CD14-positive monocyte (primary cell): ENCODE data around the gene RWDD2A. TPM values are rescaled to one million over a fixed set of nuclear protein-coding genes. Genes with fewer than 3 reads are reported as not detected.
"Not testable (repeated sequence)": the region's sequence is repeated elsewhere in the genome, so short reads cannot be mapped to it uniquely, and the experiment has no call there.

ENCODE experiments used
- DNase-seq, 3 donors: peaks; one replicate each; pipeline ENCODE4 v3.0.0-alpha.2; 2011 to 2022
- H2AFZ ChIP-seq: 2 replicates; pipeline ENCODE4 v1.6.0; 2012; ENCODE audit warnings: mild to moderate bottlenecking, low read depth, low read length, inconsistent platforms; ENCODE audit not compliant: insufficient read depth, poor library complexity, severe bottlenecking
- H3K27ac ChIP-seq, 2 donors: 1 replicate in 1 of 2; 2 replicates in 1 of 2; pipeline ENCODE4 v1.5.1; 2012 to 2013; ENCODE audit warnings: low read length in 2 of 2, control low read depth in 1 of 2, inconsistent platforms in 1 of 2, low read depth in 1 of 2, mild to moderate bottlenecking in 1 of 2
- H3K27me3 ChIP-seq, 2 donors: one replicate each; pipeline versions ENCODE4 v1.6.0 to v1.6.1; 2011 to 2013; ENCODE audit warnings: low read length in 2 of 2; ENCODE audit not compliant: control insufficient read depth in 2 of 2, insufficient read depth in 2 of 2
- H3K36me3 ChIP-seq, 2 donors: replicated peaks in 1 of 2; 1 replicate in 1 of 2; 2 replicates in 1 of 2; pipeline versions ENCODE4 v1.5.1 to v1.6.1; 2012 to 2013; ENCODE audit warnings: low read length in 2 of 2, control low read depth in 1 of 2, inconsistent platforms in 1 of 2, mild to moderate bottlenecking in 1 of 2; ENCODE audit not compliant: insufficient read depth in 2 of 2, control insufficient read depth in 1 of 2
- H3K4me1 ChIP-seq, 2 donors: 1 replicate in 1 of 2; 2 replicates in 1 of 2; pipeline versions ENCODE4 v1.5.1 to v1.6.1; 2012 to 2013; ENCODE audit warnings: low read length in 2 of 2, control low read depth in 1 of 2, inconsistent platforms in 1 of 2, mild to moderate bottlenecking in 1 of 2, moderate library complexity in 1 of 2; ENCODE audit not compliant: insufficient read depth in 2 of 2, control insufficient read depth in 1 of 2
- H3K4me2 ChIP-seq: replicated peaks from 2 replicates; pipeline ENCODE3; 2012; ENCODE audit warnings: low read length, moderate library complexity, mild to moderate bottlenecking; ENCODE audit not compliant: poor library complexity, severe bottlenecking; ENCODE audit errors: extremely low read depth
- H3K4me3 ChIP-seq, 3 experiments: fragments of 200-600 bp in 1 of 3; sonication (generic) in 1 of 3; replicated peaks in 1 of 3; 1 replicate in 2 of 3; 2 replicates in 1 of 3; pipeline ENCODE4 v1.5.1; 2011 to 2013; ENCODE audit warnings: low read length in 3 of 3, mild to moderate bottlenecking in 3 of 3, control low read depth in 2 of 3, low read depth in 2 of 3, inconsistent platforms in 1 of 3, moderate library complexity in 1 of 3
- H3K79me2 ChIP-seq: 2 replicates; pipeline ENCODE4 v1.6.0; 2012; ENCODE audit warnings: mild to moderate bottlenecking, control low read depth, inconsistent platforms, low read length, moderate library complexity; ENCODE audit not compliant: insufficient read depth
- H3K9ac ChIP-seq: 2 replicates; pipeline ENCODE4 v1.6.0; 2017; ENCODE audit warnings: low read length, mild to moderate bottlenecking; ENCODE audit not compliant: insufficient read depth, poor library complexity, severe bottlenecking
- H3K9me3 ChIP-seq, 2 donors: replicated peaks in 1 of 2; 1 replicate in 1 of 2; 2 replicates in 1 of 2; pipeline versions ENCODE4 v1.5.1 to v1.6.1; 2012 to 2013; ENCODE audit warnings: low read length in 2 of 2, control low read depth in 1 of 2; ENCODE audit not compliant: control insufficient read depth in 1 of 2, insufficient read depth in 1 of 2
- H4K20me1 ChIP-seq: 2 replicates; pipeline ENCODE4 v1.6.0; 2012; ENCODE audit warnings: mild to moderate bottlenecking, low read length, control low read depth, moderate library complexity; ENCODE audit not compliant: insufficient read depth
- H3K27ac Mint-ChIP-seq, 7 donors: one replicate each; pipeline ENCODE4 v1.8.0; 2020; ENCODE audit warnings: mild to moderate bottlenecking in 7 of 7, mixed read lengths in 7 of 7, moderate library complexity in 6 of 7, inconsistent platforms in 2 of 7
- H3K27me3 Mint-ChIP-seq, 3 donors: one replicate each; pipeline ENCODE4 v1.8.0; 2021 to 2022; ENCODE audit warnings: low read depth in 3 of 3, mild to moderate bottlenecking in 3 of 3, mixed read lengths in 3 of 3, moderate library complexity in 3 of 3, inconsistent platforms in 1 of 3
- H3K36me3 Mint-ChIP-seq, 2 donors: one replicate each; pipeline ENCODE4 v1.8.0; 2020; ENCODE audit warnings: mixed read lengths in 2 of 2, inconsistent platforms in 1 of 2, mild to moderate bottlenecking in 1 of 2
- H3K4me1 Mint-ChIP-seq: one replicate; pipeline ENCODE4 v1.8.0; 2020; ENCODE audit warnings: mild to moderate bottlenecking, mixed read lengths
- H3K4me3 Mint-ChIP-seq, 2 donors: one replicate each; pipeline ENCODE4 v1.8.0; 2020; ENCODE audit warnings: mild to moderate bottlenecking in 2 of 2, mixed read lengths in 2 of 2, moderate library complexity in 1 of 2
- H3K9me3 Mint-ChIP-seq, 7 donors: one replicate each; pipeline ENCODE4 v1.8.0; 2020 to 2022; ENCODE audit warnings: mixed read lengths in 7 of 7, mild to moderate bottlenecking in 6 of 7, moderate library complexity in 6 of 7, inconsistent platforms in 2 of 7
- WGBS: methylation state at CpG from one replicate; pipeline ENCODE4 v1.1.5; 2013; ENCODE audit warnings: missing lambda C conversion rate; ENCODE audit not compliant: insufficient coverage; 5-methylcytosine and 5-hydroxymethylcytosine counted together
- intact Hi-C, 2 donors: fragments of 100-400 bp; cut with micrococcal nuclease; formaldehyde crosslinking; loops; one replicate each; pipeline versions ENCODE4 v1.15.0 to v1.15.1; 2023
- polyA plus RNA-seq, 3 donors: library from polyadenylated mRNA; depleted of rRNA in 1 of 3; unstranded in 2 of 3; stranded (reverse) in 1 of 3; fragments of 300-500 nt in 2 of 3; fragments of >200 nt in 1 of 3; fragmentation: Illumina TruSeq in 2 of 3; gene quantifications; 1 replicate in 2 of 3; 2 replicates in 1 of 3; pipeline ENCODE4 v1.2.3, GENCODE V29; 2012 to 2021
- TF ChIP-seq, protein P1 (sequence below): fragments of 200-600 bp; IDR thresholded peaks from one replicate; pipeline ENCODE4 v1.8.0; 2022; ENCODE audit warnings: antibody characterized with exemption, mild to moderate bottlenecking

Gene RWDD2A
- polyA plus RNA-seq, 3 donors: 0.77 to 1.2 (median 1.1) TPM

DNA sequence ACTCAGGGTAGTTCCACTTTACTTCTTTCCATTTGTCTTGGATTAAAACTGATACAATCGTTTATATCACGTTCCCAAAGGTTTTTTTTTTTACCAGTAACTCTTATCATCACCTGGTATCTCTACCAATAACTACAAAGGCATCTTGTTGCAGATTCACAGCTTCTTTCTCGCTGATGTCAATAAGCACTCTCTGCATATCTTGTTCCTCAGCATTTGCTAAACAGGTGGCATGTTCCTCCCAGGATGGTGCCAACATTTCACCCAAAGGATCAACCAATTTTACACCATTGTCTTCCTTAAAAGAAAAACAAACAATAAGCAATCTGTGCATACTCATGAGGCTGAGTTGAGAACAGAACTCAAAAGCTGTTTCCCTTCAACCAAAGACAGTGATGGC, 4.7 kb upstream of the RWDD2A start:
- DNase-seq: no peak
- no peaks in the 10 kb centered on the region for H4K20me1 ChIP-seq
- Mint-ChIP-seq H3K4me1 (peaks cover 10% of the 10 kb centered on the region), H3K27me3 (no peaks in the 10 kb centered on the region), H3K27ac (no peak overlapping the region), H3K36me3 (peaks cover 40 to 47% of the 10 kb centered on the region in 2 donors), H3K4me3 (no peak overlapping the region), H3K9me3 (peaks cover 0 to 1% (median 0%) of the 10 kb centered on the region in 7 donors)
- intact Hi-C loops: no loop called here
- TF ChIP-seq, protein P1, sequence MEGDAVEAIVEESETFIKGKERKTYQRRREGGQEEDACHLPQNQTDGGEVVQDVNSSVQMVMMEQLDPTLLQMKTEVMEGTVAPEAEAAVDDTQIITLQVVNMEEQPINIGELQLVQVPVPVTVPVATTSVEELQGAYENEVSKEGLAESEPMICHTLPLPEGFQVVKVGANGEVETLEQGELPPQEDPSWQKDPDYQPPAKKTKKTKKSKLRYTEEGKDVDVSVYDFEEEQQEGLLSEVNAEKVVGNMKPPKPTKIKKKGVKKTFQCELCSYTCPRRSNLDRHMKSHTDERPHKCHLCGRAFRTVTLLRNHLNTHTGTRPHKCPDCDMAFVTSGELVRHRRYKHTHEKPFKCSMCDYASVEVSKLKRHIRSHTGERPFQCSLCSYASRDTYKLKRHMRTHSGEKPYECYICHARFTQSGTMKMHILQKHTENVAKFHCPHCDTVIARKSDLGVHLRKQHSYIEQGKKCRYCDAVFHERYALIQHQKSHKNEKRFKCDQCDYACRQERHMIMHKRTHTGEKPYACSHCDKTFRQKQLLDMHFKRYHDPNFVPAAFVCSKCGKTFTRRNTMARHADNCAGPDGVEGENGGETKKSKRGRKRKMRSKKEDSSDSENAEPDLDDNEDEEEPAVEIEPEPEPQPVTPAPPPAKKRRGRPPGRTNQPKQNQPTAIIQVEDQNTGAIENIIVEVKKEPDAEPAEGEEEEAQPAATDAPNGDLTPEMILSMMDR: no peak
- H3K9me3 ChIP-seq: no peaks in the 10 kb centered on the region
- no peak overlapping the region for H2AFZ ChIP-seq
- peaks cover 6 to 11% of the 10 kb centered on the region in 2 donors for H3K4me1 ChIP-seq
- H3K9ac ChIP-seq: no peak overlapping the region
- H3K27ac ChIP-seq: no peak overlapping the region
- no peak overlapping the region for H3K4me2 ChIP-seq
- H3K27me3 ChIP-seq: no peaks in the 10 kb centered on the region
- H3K79me2 ChIP-seq: peaks cover 18% of the 10 kb centered on the region
- 95% methylated on average over 3 of the region's 3 CpGs for WGBS
- H3K36me3 ChIP-seq: peaks cover 26 to 60% of the 10 kb centered on the region in 2 donors
- no peak overlapping the region for H3K4me3 ChIP-seq

GRCh38 chr6:83190626-83191025, 2.5 kb upstream of the RWDD2A start:
- H4K20me1 ChIP-seq: no peaks in the 10 kb centered on the region
- no peak overlapping the region for H3K27ac ChIP-seq
- peaks cover 19% of the 10 kb centered on the region for H3K79me2 ChIP-seq
- H3K9ac ChIP-seq: no peak overlapping the region
- H3K36me3 Mint-ChIP-seq: peaks cover 25 to 28% of the 10 kb centered on the region in 2 donors
- H3K27me3 Mint-ChIP-seq: peaks cover 0 to 8% (median 7%) of the 10 kb centered on the region in 3 donors
- peaks cover 14 to 21% of the 10 kb centered on the region in 2 donors for H3K4me1 ChIP-seq
- WGBS: 100% methylated on average over 1 of the region's 6 CpGs
- H3K27ac Mint-ChIP-seq: no peak overlapping the region
- TF ChIP-seq, protein P1: no peak
- DNase-seq: no peak
- no peak overlapping the region for H3K4me3 ChIP-seq
- peaks cover 0 to 7% of the 10 kb centered on the region in 2 donors for H3K27me3 ChIP-seq
- no peak overlapping the region for H3K4me3 Mint-ChIP-seq
- H2AFZ ChIP-seq: no peak overlapping the region
- H3K36me3 ChIP-seq: peaks cover 16 to 40% of the 10 kb centered on the region in 2 donors
- no peak overlapping the region for H3K4me2 ChIP-seq
- no peaks in the 10 kb centered on the region for H3K9me3 Mint-ChIP-seq
- peaks cover 18% of the 10 kb centered on the region for H3K4me1 Mint-ChIP-seq
- no peaks in the 10 kb centered on the region for H3K9me3 ChIP-seq
- intact Hi-C loops: loop anchor here (5.0 to 10.0 kb wide), 2 partner anchors 123 to 946 kb away; partner anchors contain the start of genes DOP1A (in 2 of the 2), UBE3D (in 2 of the 2) and IBTK (in 1 of the 2)

- peaks cover 21 to 22% of the 10 kb centered on the region in 2 donors for H3K36me3 Mint-ChIP-seq
- Histone ChIP-seq H3K4me2 (peak overlapping the region; percentile 87), H3K36me3 (peaks cover 6 to 29% of the 10 kb centered on the region in 2 donors), H3K79me2 (peaks cover 19% of the 10 kb centered on the region), H3K4me1 (peaks cover 14 to 21% of the 10 kb centered on the region in 2 donors)
- H3K27ac Mint-ChIP-seq, H3K4me3 ChIP-seq, DNase-seq, H3K27me3 Mint-ChIP-seq, H3K9ac ChIP-seq, H3K4me3 Mint-ChIP-seq, H3K27me3 ChIP-seq, H3K27ac ChIP-seq, H4K20me1 ChIP-seq, H2AFZ ChIP-seq, H3K9me3 Mint-ChIP-seq, H3K9me3 ChIP-seq: not testable (repeated sequence)
- intact Hi-C loops: loop anchor here (5.0 to 10.0 kb wide), 2 partner anchors 125 to 947 kb away; partner anchors contain the start of genes DOP1A (in 2 of the 2), UBE3D (in 2 of the 2) and IBTK (in 1 of the 2)
- H3K4me1 Mint-ChIP-seq: peaks cover 19% of the 10 kb centered on the region
- WGBS: 89% methylated on average over 14 of the region's 18 CpGs
Measured at GRCh38 chr6:83191974-83192373, 1.2 kb upstream of the RWDD2A start.
